AG04450 (cell line): Measurements from ENCODE around the gene CSTPP1. TPM values are rescaled to one million over a fixed set of nuclear protein-coding genes. Genes with fewer than 3 reads are reported as not detected.
A peak's percentile ranks its signal among the peaks of the same experiment; 100 is the strongest.

Experiments
- CTCF ChIA-PET: fragments of 300-600, 350-600 bp; formaldehyde crosslinking; extraction: SDS; loops from one replicate; lab custom pipeline; 2022; ENCODE audit warnings: antibody characterized with exemption, inconsistent platforms; lab: Charles Lee
- POLR2A ChIA-PET: fragments of 350-600 bp; formaldehyde crosslinking; extraction: SDS; loops from one replicate; lab custom pipeline; 2021; ENCODE audit warnings: antibody characterized with exemption, inconsistent platforms; lab: Yijun Ruan, JAX
- DNase-seq: peaks from one replicate; pipeline ENCODE4 v3.0.0-alpha.2; 2011; ENCODE audit warnings: low read depth, low spot score
- H3K27ac ChIP-seq: one replicate; pipeline ENCODE4 v1.5.1; 2012; ENCODE audit warnings: low read depth, low read length, control low read depth
- H3K27me3 ChIP-seq: one replicate; pipeline ENCODE4 v1.6.0; 2012; ENCODE audit warnings: low read length; ENCODE audit not compliant: control insufficient read depth, insufficient read depth
- H3K4me3 ChIP-seq: 2 replicates; pipeline ENCODE4 v1.5.1; 2011; ENCODE audit warnings: mild to moderate bottlenecking, low read depth, low read length, control low read depth
- H3K9me3 ChIP-seq: 2 replicates; pipeline ENCODE4 v1.5.1; 2012; ENCODE audit warnings: low read length; ENCODE audit not compliant: control insufficient read depth, insufficient read depth
- polyA plus RNA-seq: library from polyadenylated mRNA; depleted of rRNA; stranded (reverse); fragments of >200 nt; gene quantifications from 2 replicates; pipeline ENCODE4 v1.2.3, GENCODE V29; 2011
- TF ChIP-seq, protein P1 (sequence below): IDR thresholded peaks from 2 replicates; pipeline ENCODE4 v1.5.1; 2011; ENCODE audit warnings: low read depth, low read length, control low read depth, inconsistent platforms

CSTPP1 gene
- polyA plus RNA-seq, 1 experiment = 30.2 TPM

DNA sequence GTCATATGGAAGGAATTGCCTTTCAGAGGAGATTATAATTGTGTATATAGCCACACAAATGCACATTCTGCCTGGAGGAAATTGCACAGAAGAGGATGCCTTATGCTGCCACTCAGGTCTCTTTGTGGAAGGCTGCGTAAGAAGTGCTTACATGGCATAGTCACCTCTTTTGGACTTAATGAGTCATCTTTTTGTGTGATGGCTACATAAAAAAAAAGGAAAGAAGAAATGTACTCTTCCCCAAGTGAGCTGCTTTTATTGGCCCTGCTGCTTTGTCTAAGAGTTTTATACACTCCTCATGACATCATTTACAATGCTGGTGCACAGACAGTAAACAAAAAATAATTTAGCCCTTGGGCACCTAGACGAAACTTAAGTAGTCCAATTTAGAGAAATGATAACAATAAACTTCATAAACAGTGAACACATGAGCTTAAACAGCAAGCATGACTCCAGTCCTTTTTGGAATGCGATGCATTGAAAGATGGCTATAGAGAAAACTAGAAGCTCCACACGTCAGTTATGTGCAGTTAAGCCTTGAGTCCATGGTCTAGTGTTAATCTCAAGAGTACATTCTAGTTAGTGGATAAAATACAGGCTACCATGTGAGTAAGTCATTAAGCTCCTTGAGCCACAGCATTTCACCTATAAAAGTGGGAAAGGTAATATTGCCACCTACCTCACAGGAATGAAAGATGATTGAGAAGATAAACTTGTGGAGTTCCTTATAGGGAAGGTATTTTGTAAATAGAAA lies 12.0 kb downstream of the CSTPP1 start:
- H3K9me3 ChIP-seq = no peaks in the 10 kb centered on the region
- peak; percentile 29 for DNase-seq
- TF ChIP-seq, protein P1, sequence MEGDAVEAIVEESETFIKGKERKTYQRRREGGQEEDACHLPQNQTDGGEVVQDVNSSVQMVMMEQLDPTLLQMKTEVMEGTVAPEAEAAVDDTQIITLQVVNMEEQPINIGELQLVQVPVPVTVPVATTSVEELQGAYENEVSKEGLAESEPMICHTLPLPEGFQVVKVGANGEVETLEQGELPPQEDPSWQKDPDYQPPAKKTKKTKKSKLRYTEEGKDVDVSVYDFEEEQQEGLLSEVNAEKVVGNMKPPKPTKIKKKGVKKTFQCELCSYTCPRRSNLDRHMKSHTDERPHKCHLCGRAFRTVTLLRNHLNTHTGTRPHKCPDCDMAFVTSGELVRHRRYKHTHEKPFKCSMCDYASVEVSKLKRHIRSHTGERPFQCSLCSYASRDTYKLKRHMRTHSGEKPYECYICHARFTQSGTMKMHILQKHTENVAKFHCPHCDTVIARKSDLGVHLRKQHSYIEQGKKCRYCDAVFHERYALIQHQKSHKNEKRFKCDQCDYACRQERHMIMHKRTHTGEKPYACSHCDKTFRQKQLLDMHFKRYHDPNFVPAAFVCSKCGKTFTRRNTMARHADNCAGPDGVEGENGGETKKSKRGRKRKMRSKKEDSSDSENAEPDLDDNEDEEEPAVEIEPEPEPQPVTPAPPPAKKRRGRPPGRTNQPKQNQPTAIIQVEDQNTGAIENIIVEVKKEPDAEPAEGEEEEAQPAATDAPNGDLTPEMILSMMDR = no peak

DNA sequence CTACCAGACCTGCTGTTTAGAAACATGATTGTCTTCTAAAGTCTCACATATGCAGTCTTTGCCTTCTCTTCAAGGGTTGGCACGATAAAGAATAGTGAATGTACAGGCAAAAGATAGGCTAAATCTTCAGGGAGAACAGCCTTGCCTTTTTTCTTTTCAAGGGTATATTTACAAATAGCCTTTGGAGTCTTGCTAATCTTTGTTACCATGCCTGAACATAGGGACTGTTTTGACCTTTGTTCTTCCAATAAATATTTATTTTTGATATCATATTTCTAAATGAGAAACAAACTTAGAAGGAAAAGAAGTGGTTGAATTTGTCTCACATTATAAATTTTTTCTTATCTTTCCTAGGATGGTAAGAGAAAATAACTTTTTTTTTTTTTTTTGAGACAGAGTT lies 12.7 kb downstream of the CSTPP1 start:
- CTCF ChIA-PET = interaction anchor here (1.2 kb wide), 1 partner anchor 204 kb away, joined by 6 read pairs; no protein-coding TSS in a partner anchor
- POLR2A ChIA-PET = interaction anchor here (0.7 kb wide), 1 partner anchor 48 kb away, joined by 6 read pairs; no protein-coding TSS in a partner anchor

More for the DNA sequence above, 12.0 kb downstream of the CSTPP1 start:
- H3K27ac ChIP-seq = no peak overlapping the region
- ChIA-PET POLR2A (interaction anchor here (0.8 kb wide), 1 partner anchor 56 kb away, joined by 3 read pairs; no protein-coding TSS in a partner anchor), CTCF (interaction anchor here (1.2 to 1.6 kb wide), 2 partner anchors 29 to 204 kb away, joined by 5 to 6 read pairs; no protein-coding TSS in a partner anchor)
- H3K27me3 ChIP-seq = no peaks in the 10 kb centered on the region
- H3K4me3 ChIP-seq = no peak overlapping the region

DNA sequence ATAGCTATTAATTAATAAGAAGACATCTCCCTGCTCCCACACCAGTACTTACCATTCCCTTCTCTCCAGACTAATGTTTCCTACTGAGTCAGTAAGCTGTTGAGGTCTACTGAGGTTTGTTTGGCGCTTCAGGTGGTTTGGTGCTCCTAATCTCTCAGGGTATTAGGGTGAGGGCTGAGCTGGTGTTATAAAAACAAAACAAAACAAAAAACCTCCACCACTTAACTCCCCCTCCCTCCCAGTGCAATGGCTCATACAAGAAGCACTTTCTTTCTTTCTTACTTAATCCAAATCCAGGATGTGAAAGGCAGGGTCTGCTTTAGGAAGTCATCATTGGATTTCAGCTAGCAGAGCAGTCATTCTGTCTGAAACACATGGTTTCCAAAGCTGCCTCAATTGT lies 15.3 kb downstream of the CSTPP1 start:
- Histone ChIP-seq H3K9me3 (no peaks in the 10 kb centered on the region), H3K27me3 (no peaks in the 10 kb centered on the region), H3K27ac (no peak overlapping the region), H3K4me3 (no peak overlapping the region)
- CTCF ChIA-PET = no interaction called here
- no peak for DNase-seq
- POLR2A ChIA-PET = no interaction called here
- TF ChIP-seq, protein P1 = no peak

More for the DNA sequence above, 12.7 kb downstream of the CSTPP1 start:
- no peak overlapping the region for H3K4me3 ChIP-seq
- H3K9me3 ChIP-seq = no peaks in the 10 kb centered on the region
- H3K27ac ChIP-seq = no peak overlapping the region
- DNase-seq = no peak
- TF ChIP-seq, protein P1 = no peak
- no peaks in the 10 kb centered on the region for H3K27me3 ChIP-seq

DNA sequence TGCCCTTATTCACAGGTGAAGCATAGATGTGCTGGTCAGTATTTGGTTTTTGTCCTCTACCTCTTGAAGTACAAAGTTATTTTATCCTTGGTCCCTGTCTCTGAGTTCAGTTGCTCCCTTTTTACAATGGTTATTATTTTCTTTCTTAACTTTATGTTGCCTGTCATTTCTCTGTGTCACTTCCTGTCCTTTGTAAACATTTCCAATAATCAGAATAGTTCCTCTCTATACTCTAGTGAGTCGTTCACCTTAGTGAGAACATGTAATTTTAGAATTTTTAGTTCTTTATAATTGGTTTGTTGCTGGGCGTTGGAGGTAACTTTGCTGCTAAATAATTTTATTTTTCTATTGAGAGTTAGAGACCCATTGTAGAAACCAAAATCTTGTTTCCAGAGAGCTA lies 16.0 kb downstream of the CSTPP1 start:
- Histone ChIP-seq H3K27ac (no peak overlapping the region), H3K4me3 (no peak overlapping the region), H3K27me3 (no peaks in the 10 kb centered on the region), H3K9me3 (no peaks in the 10 kb centered on the region)
- CTCF ChIA-PET = no interaction called here
- POLR2A ChIA-PET = no interaction called here
- no peak for DNase-seq
- TF ChIP-seq, protein P1 = no peak

DNA sequence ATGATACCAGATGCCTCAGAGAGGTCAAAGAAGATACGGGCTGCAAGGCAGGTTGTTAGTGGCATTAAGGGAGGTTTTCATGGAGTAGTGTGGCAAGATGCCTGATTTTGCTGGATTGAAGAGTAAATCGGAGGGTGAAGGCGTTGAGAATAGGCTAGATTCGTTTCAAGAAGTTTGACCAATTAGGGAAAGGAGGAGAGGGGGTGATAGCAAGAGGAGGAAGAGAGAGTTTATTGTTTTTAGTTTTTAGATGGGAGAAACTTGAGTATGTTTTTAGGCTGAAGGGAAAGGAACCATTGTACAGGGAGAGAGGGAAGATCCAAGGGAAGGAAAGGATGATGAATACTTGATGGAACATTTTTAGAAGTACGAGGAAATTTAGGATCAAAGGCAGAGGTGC lies 16.5 kb downstream of the CSTPP1 start:
- Histone ChIP-seq H3K4me3 (no peak overlapping the region), H3K9me3 (no peaks in the 10 kb centered on the region), H3K27me3 (no peaks in the 10 kb centered on the region), H3K27ac (no peak overlapping the region)
- TF ChIP-seq, protein P1 = no peak
- ChIA-PET POLR2A (interaction anchor here (0.7 kb wide), 1 partner anchor 34 kb away, joined by 3 read pairs; no protein-coding TSS in a partner anchor), CTCF (no interaction called here)
- no peak for DNase-seq
